ENCODE results near the gene SELENOF.
"Not testable (repeated sequence)": the region's sequence is repeated elsewhere in the genome, so short reads cannot be mapped to it uniquely, and the experiment has no call there.

The SELENOF gene

GRCh38 chr1:86914998-86915736, 1.2 kb upstream of the SELENOF start:
- POLR2A ChIA-PET, result no interaction called here
- TF ChIP-seq CTCF (IDR thresholded peaks at IDR 0.05; ENCODE audit: control extremely low read depth, extremely low read depth, low read depth, missing control alignments), result no peak
- peak; percentile 45 for DNase-seq (ENCODE audit: extremely low spot score)
- CTCF ChIA-PET, result interaction anchor here (1.0 to 3.3 kb wide), 6 partner anchors 17 to 211 kb away, joined by 3 to 25 read pairs (median 6); partner anchors contain the start of gene SH3GLB1

- DNase-seq (ENCODE audit: extremely low spot score), result no peak
- POLR2A ChIA-PET, result interaction anchor here (0.6 to 1.5 kb wide), 2 partner anchors 144 to 216 kb away, joined by 7 to 9 read pairs; no protein-coding TSS in a partner anchor
- no peak for TF ChIP-seq CTCF (IDR thresholded peaks at IDR 0.05; ENCODE audit: control extremely low read depth, extremely low read depth, low read depth, missing control alignments)
- CTCF ChIA-PET, result interaction anchor here (0.9 to 3.3 kb wide), 6 partner anchors 17 to 210 kb away, joined by 3 to 25 read pairs (median 6); partner anchors contain the start of gene SH3GLB1
Measured at GRCh38 chr1:86914601-86914997, 673 bp upstream of the SELENOF start, which contains the start of gene HS2ST1. TSS of gene HS2ST1 (plus strand) at chr1:86914635.

- CTCF ChIA-PET, result interaction anchor here (1.8 to 3.3 kb wide), 3 partner anchors 12 to 170 kb away, joined by 4 to 25 read pairs (median 16); no protein-coding TSS in a partner anchor
- no peak for TF ChIP-seq CTCF (IDR thresholded peaks at IDR 0.05; ENCODE audit: control extremely low read depth, extremely low read depth, low read depth, missing control alignments)
- POLR2A ChIA-PET, result interaction anchor here (1.5 kb wide), 1 partner anchor 145 kb away, joined by 7 read pairs; no protein-coding TSS in a partner anchor
- peak; percentile 40 for DNase-seq (ENCODE audit: extremely low spot score)
Measured at GRCh38 chr1:86913399-86913895, 479 bp downstream of the SELENOF start.

- CTCF ChIA-PET, result interaction anchor here (0.8 to 1.8 kb wide), 3 partner anchors 8 to 34 kb away, joined by 3 to 4 read pairs (median 4); no protein-coding TSS in a partner anchor
- peak; percentile 17 for DNase-seq (ENCODE audit: extremely low spot score)
- POLR2A ChIA-PET, result no interaction called here
- TF ChIP-seq CTCF (IDR thresholded peaks at IDR 0.05; ENCODE audit: control extremely low read depth, extremely low read depth, low read depth, missing control alignments), result no peak
Measured at GRCh38 chr1:86912281-86912900, 1.5 kb downstream of the SELENOF start.

- CTCF ChIA-PET, result interaction anchor here (0.7 to 1.3 kb wide), 2 partner anchors 14 to 27 kb away, joined by 3 to 4 read pairs; no protein-coding TSS in a partner anchor
- POLR2A ChIA-PET, result no interaction called here
- TF ChIP-seq CTCF (IDR thresholded peaks at IDR 0.05; ENCODE audit: control extremely low read depth, extremely low read depth, low read depth, missing control alignments), result no peak
- DNase-seq (ENCODE audit: extremely low spot score), result no peak
Measured at GRCh38 chr1:86906419-86906818, 7.5 kb downstream of the SELENOF start.

GRCh38 chr1:86905875-86906274, 8.1 kb downstream of the SELENOF start:
- DNase-seq (ENCODE audit: extremely low spot score), result no peak
- TF ChIP-seq CTCF (IDR thresholded peaks at IDR 0.05; ENCODE audit: control extremely low read depth, extremely low read depth, low read depth, missing control alignments), result no peak
- ChIA-PET POLR2A (no interaction called here), CTCF (interaction anchor here (1.9 kb wide), 1 partner anchor 11 kb away, joined by 7 read pairs; no protein-coding TSS in a partner anchor)

- POLR2A ChIA-PET; DNase-seq (ENCODE audit: extremely low spot score): not testable (repeated sequence)
- CTCF ChIA-PET, result interaction anchor here (1.4 kb wide), 1 partner anchor 10 kb away, joined by 3 read pairs; no protein-coding TSS in a partner anchor
Measured at GRCh38 chr1:86899401-86899800, 14.5 kb downstream of the SELENOF start.
